AG08395 (cell line): ENCODE results near the gene ABHD17A.

Source experiments
- DNase-seq: peaks from one replicate; pipeline ENCODE4 v3.0.0; 2012; ENCODE audit warnings: mixed read lengths, low spot score

Gene ABHD17A

DNA sequence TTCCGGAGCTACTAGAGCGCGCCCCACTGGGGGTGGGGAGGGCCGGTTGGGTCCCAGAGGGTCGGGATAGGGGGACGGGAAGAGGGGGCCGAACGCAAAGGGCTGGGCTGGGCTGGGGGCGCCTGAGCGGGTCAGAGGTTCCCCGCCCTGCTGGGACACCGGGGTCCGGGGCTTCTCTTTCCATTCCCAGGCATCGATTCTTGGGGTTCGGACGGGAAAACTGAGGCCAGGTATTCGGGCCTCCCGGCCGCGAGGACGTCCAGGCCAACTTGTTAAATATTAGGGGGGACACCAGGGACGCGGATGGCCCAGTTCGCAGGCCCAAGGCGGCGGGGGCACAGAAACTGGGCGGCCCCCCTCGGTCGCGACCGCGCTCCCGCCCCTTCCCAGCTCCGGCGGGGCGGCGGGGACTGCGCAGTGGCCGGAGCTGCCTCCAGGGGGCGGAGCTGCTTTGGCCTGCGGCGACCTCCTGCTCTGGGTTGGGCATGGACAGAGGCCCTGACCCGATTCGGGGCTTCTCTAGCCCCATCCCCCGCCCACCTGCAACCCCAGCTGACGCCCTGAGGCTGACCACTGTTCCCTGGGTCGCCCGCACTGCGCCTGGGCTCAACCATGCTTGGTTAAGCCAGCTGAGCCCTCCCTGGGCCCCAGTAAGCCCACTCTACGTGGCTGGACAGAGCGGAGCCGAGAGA is 20.7 kb downstream of the ABHD17A start:
- peak; percentile 75 for DNase-seq

DNA sequence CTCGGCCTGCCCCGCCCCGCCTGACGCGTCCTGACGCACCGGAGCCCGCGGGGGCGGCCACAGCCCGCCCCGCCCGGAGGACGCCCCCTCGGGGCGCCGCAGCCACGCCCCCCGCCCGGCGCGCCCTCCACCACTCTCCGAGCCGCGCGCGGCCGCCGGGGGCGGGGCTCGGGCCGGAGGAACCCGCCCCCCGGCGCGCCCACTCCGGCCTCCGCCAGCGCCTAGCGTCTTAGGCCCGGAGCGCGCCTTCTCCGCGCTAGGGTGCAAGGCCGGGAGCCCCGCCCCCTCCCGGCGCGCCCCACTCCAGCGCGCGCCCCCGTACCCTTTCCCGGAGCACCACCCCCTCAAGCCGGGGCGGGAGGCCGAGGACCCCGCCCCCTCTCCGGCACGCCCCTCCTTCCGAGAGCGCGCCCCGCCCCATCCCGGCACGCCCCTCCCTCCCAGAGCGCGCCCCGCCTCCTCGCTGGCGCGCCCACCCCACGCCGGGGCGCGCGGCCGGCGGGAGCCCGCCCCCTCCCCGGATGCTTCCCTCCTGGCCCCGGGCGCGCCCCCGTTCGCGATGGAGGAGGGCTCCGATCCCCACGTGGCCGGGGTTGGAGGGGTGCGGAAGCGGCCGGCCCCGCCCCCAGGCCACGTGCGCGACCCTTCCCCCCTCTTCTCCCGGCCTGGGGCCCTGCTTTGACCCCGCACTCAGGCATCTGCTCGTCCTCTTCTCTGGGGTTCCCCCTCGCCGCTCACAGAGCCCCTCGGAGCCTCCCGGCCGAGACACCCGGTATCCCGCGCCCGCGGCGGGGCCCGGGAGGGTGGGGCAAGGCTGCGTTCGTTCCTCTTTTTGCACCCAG is 21.4 kb downstream of the ABHD17A start:
- DNase-seq = peak; percentile 96

DNA sequence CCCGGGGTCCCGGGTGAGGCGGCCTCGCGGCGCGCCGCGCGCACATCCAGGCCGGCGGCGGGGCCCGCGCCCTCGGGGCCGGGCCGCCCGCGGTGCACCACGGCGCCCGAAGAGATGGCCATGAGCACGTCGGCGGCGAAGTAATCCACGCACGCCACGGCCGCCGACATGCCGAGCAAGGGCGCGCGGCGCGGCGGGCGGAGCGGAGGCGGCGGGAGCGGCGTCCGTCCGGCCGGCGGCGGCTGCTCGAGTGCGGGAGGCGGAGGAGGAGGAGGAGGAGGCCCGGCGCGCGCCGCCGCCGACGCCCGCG is 22.0 kb downstream of the ABHD17A start, which contains the start of gene KLF16:
KLF16 (minus strand) TSS at position 252 of the 310 bp plus-strand sequence; CDS start at position 170, 82 bp downstream.
- no peak for DNase-seq

DNA sequence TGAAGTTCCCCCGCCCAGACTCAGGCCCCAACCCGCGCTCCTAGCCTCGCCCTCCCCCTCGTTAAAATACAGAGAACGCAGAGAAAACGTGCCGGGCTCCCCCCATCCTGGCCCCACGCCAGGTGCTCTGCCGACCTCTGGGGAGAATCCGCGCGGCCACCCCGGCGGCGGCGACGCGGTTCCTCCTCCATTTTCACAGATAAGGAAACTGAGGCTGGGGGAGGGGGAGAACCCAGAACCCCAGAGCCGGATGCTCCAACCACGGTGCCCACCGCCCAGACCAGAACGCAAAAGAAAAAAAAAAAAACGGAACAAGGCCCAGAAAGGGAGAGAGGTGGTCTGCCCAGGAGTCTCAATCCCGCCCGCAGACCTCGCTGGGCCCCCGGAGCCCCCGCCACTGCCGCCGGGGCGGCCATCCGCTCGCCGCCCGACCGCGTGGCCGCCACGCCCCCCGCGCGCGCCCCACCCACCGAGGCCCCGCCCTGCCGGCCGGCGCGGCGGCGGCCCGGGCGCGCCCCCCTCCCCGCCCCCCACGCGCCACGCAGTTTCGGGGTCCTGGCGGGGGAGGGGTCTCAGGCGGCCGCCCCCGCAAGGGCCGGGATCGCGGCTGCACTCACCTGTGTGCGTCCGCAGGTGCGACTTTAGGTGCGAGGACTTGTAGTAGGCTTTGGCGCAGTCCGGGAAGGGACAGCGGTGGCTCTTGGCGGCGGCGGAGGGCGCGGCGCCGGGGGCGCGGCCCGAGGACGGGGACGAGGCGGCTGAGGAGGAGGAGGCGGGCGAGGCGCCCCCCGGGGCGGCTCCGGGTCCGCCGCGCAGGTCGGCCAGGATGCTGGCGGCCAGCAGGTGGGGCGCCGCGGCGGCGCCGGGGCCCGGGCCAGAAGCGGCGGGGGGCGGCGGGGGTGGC is 22.6 kb downstream of the ABHD17A start:
- DNase-seq = peak; percentile 57

DNA sequence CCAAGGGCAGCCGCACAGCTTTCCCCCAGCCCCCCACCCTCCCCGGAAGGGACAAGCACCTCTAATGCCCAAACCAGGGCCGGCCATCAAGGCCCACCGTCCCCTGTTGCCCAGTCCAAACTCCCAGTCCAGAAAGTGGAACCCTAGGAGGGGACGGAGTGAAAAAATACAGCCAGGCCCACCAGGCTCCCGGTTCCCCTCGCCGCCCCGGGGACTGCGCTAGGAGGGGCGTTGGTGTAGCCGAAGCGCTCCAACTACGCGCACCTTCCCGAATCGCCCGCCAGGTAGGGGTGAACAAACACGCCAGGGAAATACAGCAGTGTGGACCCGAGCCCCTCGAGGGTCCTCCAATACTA is 23.2 kb downstream of the ABHD17A start:
- no peak for DNase-seq

DNA sequence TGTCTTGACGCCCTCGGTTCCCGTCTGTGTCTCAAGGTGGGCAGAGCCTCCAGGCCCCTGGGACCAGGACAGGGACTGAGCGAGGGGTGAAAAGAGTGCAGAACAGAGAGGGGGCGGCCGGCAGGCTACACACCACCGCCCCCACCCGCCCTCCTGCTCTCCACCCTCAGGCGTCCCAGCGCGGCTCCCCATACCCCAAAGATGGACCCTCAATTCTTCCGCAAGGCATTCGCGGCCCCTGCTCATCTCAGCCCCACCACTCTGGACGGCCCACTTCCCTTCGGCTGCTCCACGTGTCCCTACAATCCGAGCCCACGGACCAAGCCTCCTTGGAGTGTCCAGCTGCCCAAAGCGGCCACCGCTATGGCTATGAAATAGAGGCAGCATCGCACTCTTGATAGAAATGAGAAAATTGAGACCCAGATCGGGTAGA is 23.7 kb downstream of the ABHD17A start:
- DNase-seq = no peak

DNA sequence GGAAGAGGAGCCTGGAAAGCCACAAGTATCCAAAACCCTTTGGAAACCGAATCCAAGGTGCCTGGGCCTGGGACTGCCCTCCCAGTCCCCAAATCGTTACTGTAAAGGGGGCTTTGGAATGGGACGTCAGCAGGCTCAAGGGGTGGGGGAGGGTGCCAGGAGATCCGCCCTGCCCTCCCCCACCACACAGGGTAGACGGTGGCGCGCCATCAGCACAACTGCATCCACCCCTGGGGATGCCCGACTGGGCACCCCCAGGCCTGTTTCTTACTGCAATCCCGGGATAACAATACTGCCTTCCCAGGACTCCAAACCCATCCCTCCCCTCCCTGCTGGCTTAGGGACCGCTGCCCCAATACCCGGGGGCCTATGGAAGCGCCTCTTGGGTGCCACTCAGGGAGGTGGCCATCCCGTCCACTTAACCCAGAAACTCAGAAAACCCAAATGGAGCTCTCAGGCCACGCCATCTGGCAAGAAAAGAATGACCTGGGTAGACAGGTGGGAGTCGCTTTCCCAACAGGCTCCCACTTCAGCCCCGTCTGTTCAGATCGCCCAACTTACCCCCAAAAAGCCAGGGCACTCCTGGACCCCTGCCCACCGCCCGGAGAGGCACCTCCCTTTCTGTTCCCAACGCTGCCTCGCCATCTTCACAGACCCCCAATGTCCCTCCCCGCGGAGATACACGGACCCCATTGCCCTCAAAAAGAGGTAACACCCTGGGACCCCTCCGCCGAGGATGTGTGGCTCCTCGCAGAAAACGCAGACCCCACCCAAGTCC is 24.3 kb downstream of the ABHD17A start:
- no peak for DNase-seq

DNA sequence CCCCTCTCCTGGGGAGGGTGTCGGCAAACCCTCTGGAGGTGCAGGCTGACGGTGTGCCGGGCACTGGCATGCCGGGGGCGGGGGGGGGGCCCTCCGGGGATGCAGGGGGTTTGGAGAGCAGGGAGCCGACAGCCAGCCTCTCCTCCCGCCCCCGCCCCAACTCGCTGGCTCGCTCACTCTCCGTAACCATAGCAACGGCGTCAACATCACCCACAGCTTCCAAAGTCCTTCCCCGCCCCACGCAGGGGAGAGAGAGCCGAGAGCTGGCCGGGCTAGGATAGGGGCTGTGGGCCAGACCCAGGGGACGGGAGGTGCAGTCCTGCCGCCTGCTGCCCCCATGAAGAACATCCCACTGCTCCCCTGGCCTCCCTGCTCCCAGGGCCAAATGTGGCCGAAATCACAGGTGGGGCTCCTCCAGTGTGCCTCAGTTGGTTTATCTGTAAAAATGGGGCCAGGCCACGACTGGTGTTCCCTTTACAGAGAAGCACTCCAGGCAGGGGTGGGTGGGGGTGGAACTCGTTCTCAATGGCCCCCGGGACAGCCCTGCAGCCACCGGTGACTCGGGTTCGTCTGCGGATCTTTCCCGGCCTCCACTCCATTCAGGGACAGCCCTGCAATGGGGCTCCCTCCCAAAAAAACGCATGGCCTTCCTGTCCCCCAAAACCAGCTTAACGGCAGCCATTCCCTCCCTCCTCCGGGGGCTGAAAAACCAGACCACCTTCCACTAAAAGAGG is 25.1 kb downstream of the ABHD17A start:
- peak; percentile 68 for DNase-seq

DNA sequence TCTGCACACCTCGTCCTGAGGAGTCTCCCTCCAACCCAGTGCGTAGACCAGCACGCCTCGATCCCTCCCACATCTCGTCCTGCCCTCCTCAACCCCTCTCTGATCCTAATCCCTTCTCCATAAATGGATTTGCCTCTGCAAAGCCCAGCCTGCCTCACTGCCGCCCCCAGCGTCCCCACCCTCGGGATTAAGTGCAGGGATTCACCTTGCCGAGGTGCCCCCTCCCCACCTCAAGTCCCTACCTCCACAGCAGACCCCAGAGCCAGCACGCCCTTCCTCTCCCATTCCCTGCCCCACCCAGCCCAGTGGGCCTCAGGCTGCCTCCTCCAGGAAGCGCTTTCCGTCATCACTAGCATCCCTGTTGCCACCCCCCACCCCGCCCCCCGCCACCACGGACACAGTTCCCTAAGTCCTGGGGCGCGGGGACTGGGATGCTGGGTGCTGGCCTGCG is 25.9 kb downstream of the ABHD17A start:
- no peak for DNase-seq

DNA sequence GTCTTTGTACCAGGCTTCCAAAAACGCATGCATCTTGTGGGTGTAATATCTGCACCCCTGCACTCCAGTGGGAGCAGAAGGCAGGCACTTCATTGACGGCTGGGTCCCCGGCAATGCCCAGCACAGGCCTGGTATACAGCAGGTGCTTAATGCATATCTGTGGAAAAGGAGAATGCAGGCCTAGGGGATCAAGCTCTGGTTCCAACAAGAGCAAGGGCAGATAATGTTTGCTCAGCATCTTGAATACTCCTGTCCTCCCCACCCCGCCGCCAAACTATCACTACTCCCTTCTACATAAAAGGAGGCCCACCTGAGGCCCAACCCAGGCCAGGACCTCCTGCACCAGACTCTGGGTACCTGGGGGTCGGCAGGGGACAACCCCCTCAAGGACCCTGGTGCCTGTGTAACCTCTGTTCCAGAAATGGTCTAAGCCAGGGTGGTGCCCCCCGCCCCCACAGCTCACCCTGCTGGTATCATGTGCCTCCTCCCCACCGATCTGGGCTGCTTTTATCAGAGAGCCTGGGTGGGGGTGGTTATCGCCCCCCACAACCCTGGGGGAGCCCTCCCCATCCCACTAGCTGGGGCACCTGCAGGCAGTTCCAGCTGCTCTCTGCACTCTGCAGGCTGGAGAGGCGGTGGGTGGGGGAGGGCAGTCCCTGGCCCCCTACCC is 26.7 kb downstream of the ABHD17A start:
- no peak for DNase-seq

DNA sequence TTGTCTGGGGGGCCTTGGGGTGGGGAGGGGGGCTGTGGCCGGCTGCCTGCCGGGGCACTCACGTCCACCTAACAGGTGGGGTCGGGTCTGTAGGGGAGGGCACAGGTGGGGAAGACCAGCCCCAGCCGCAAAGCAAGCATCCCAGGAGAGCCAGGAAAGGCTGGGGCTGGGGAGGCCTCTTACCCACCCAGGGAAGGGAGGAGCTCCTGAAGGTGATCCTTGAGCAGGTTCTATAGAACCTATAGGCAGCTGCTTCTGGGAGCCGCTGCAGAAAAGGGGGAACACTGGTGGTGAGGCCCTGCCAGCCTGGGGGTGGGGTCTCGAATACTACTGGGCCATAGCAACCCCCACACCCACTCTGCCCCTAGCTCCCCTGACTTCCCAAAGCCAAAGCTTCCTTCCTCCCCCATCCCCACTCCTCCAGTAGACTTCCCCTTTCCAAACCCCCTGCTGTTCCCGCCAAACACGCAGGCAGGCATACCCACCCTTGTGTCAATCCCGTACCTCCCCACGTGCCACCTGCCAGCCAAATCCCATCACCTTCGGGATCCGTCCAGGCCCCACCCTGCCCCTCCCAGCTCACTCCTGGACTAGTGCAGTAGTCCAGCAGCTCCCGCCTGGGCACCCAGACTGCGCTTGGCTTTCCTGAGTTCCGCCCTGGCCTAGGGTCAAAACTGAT is 27.5 kb downstream of the ABHD17A start:
- no peak for DNase-seq

DNA sequence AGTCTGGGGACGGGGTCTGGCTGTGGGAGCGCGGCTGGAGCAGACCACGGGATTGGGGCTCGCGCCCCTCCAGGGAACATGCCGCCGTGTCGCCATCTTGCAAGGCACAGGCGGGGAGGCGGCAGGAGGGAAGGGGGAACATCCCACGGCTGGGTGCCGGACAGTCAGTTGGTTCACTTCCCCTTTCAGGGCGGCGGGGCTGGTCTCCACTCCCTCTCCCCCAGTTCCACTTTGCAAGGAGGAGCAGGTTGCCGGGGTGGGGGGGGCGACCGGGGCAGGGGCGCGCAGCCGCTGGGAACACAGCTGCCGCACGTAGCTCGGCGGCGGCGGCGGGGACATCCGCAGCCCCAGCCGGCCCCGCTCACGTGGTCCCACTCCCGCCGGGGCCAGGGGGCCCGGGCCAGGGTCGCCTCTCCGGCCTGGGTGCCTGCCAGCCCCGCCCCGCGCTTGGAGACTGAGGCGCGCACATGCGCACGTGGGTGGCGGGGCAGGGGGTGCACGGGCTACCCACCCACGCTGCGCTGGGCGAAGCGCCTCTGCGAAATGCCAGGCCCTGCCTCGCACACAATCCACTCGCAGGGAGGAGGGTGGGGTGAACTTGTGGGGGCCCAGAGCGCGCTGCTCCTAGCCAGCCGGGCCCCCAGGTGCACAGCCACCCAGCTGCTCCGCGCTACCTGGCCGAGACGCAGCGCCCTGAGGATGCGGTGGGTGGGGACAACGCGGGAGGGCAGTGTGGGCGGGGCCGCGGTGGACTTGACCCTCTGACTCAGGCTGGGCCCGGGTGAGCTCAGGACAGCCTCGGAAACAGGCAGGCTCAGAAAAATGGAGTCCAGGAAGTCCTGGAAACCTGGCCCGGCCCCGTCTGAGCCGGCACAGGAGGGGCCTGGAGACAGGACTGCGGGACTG is 28.3 kb downstream of the ABHD17A start:
- DNase-seq = peak; percentile 84

DNA sequence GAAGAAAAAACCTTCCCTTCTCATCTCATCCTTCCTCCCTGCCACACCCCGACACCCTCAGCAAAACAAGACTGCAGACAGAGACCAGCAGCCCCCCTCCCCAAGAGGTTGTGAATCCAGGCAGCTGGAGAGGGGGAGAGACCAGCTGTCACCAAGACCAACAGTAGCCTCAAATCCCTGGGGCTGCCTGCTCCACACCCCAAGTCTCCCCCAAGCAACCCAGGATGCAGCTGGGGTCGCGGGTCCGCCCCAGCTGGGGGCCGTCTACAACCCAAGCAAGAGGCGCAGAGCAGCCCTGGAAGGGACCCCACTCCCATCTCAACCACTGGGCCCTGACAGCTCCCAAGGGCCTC is 29.0 kb downstream of the ABHD17A start:
- DNase-seq = no peak

DNA sequence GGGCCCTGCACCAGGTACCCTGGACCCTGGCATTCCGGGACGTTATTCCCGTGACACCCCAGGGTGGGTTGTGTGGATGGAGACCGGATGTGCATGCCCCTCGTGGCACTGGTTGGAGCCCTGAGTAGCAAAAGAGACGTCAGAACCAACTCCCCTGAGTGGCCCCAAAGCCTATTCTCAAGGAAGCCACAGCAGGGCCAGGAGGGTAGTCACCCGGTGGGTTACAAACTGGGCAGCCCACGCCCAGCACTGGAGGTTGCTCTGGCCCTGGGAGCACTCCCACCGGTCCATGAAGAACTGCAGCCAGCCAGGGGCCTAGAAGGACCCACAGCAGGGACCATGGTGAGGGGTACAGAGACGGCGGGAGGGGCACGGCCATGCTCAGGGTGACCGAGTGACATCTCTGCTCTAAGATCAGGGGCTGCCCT is 29.5 kb downstream of the ABHD17A start:
- no peak for DNase-seq

DNA sequence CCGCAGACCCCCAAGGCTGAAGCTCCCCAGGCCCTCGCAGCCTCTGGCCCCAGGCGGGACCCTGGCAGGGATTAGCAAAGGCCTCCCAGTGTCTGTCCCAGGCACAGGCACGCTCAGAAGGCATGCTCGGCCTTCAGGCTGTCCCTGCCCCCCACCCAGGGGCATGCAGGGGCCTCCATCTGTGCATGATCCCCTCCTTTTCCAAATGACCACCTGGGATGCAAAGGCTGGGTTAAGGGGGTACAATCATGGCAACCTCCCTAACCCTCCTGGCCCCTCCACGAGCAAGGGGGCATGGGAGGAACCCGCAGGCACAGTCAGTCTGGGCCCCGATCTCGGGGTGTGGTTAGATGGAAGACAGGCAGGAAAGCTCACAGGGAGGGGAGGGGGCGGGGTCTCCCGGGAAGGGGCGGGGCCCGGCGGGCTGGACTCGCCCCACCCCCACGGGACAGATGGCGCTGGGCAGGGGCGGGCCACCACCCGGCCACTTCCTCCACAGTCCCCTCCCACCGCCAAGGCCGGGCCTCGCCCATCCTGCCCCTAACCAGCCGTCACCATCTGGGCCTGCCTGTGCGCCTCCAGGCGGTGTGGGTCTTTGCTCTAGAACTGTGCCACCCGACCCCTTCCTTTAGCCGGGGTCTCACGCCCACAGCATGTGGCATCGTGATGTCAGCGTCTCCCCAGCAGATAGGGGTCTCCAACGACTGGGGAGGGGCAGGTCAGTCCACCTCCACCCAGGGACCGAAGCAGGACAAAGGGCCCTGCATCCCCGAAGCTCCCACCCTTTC is 30.1 kb downstream of the ABHD17A start:
- peak; percentile 98 for DNase-seq

DNA sequence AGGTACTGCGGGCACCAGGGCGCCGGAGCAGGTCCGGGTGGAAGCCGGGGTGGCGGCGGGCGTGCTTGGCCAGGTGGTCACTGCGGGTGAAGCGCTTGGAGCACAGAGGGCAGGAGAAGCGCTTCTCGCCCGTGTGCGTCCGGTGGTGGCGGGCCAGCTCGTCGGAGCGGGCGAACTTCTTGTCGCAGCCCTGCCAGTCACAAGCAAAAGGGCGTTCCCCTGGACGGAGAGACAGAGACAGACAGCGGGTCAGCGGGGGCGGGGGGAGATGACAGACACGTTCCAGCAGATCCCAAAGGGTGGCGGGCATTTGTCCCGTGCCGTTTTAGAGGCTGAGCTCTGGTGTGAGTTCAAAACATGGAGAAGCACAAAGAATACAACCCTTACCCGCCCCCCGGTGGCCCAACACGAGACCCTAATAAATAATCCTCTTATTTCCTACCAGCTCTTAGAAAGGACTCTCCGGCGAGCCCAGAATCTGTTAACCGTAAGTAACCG is 30.7 kb downstream of the ABHD17A start:
- no peak for DNase-seq

DNA sequence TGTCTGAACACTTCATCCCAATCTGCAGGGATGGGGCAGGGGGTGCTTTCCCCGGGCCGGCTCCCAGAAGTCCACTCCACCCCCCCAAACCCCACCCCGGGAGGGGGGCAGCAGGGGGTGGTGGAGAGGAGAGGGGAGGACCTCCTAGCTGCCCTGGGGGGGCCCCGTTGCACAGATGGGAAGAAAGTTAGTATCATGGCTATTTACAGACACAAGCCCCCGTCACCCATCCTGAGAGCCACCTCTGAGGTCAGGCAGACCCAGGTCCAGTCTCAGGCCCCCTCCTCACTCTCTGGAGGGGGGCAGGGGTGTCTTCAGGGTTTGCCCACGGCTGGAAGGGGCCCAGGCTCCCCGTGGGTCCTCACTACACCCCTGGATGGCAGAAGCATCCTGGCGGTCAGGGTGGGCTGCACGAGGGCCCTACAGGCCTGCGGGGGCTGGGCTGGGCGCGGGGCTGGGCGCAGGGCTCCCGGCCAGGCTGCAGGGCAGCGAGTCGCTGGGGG is 31.2 kb downstream of the ABHD17A start:
- DNase-seq = no peak
